HepG2 (cell line): ENCODE results near the gene GADD45B. TPM values are rescaled to one million over a fixed set of nuclear protein-coding genes. Genes with fewer than 3 reads are reported as not detected.
A peak's percentile ranks its signal among the peaks of the same experiment; 100 is the strongest.

Experiments
- ARID5B ChIP-seq: IDR thresholded peaks from 2 replicates; pipeline ENCODE4 v1.4.0; 2020; ENCODE audit warnings: mild to moderate bottlenecking, missing genetic modification reagents
- ATF6 ChIP-seq: sonication (generic); formaldehyde crosslinking; conservative IDR thresholded peaks from 2 replicates; pipeline ENCODE4 v1.4.0; 2020; ENCODE audit warnings: missing genetic modification reagents
- FOXM1 ChIP-seq: sonication (generic); formaldehyde crosslinking; IDR thresholded peaks from 2 replicates; pipeline ENCODE4 v1.5.0; 2020; ENCODE audit warnings: missing genetic modification reagents
- HNF4A ChIP-seq: sonication (generic); formaldehyde crosslinking; IDR thresholded peaks from 2 replicates; pipeline ENCODE4 v1.4.0; 2020; ENCODE audit warnings: missing genetic modification reagents
- KDM2A ChIP-seq: sonication (generic); formaldehyde crosslinking; IDR thresholded peaks from 2 replicates; pipeline ENCODE4 v1.4.0; 2020; ENCODE audit warnings: low read depth, missing genetic modification reagents, borderline replicate concordance
- MXD4 ChIP-seq: IDR thresholded peaks from 2 replicates; pipeline ENCODE4 v1.6.1; 2016; ENCODE audit warnings: mild to moderate bottlenecking, missing biosample characterization, missing genetic modification reagents
- POLR2AphosphoS2 ChIP-seq: IDR thresholded peaks from 2 replicates; pipeline ENCODE4 v1.6.1; 2011; ENCODE audit warnings: low read depth, low read length, improper control_type of control experiment
- POLR2G ChIP-seq: fragments of 200-400 bp; formaldehyde crosslinking; IDR thresholded peaks from 2 replicates; pipeline ENCODE4 v1.6.1; 2018; ENCODE audit warnings: mild to moderate bottlenecking, low read depth, low read length, moderate library complexity
- PRPF4 ChIP-seq: fragments of 200-400 bp; formaldehyde crosslinking; IDR thresholded peaks from 2 replicates; pipeline ENCODE4 v1.6.1; 2016; ENCODE audit warnings: low read length, low read depth; ENCODE audit not compliant: poor library complexity, severe bottlenecking
- STAT6 ChIP-seq: sonication (generic); formaldehyde crosslinking; IDR thresholded peaks from 2 replicates; pipeline ENCODE4 v1.4.0; 2020; ENCODE audit warnings: missing genetic modification reagents, mild to moderate bottlenecking, borderline replicate concordance
- TGIF2 ChIP-seq: IDR thresholded peaks from 2 replicates; pipeline ENCODE4 v1.6.1; 2016; ENCODE audit warnings: control low read depth, missing compliant biosample characterization
- ZBTB3 ChIP-seq: sonication (generic); formaldehyde crosslinking; IDR thresholded peaks from 2 replicates; pipeline ENCODE4 v1.4.0; 2020; ENCODE audit warnings: low read depth, mild to moderate bottlenecking, moderate library complexity, missing genetic modification reagents, borderline replicate concordance
- ZBTB34 ChIP-seq: sonication (generic); formaldehyde crosslinking; IDR thresholded peaks from 2 replicates; pipeline ENCODE4 v1.8.0; 2022; ENCODE audit warnings: mild to moderate bottlenecking, missing genetic modification reagents
- ZBTB38 ChIP-seq: sonication (generic); formaldehyde crosslinking; IDR thresholded peaks from 2 replicates; pipeline ENCODE4 v1.5.1; 2020; ENCODE audit warnings: mild to moderate bottlenecking, missing genetic modification reagents
- ZFP36L1 ChIP-seq: sonication (generic); formaldehyde crosslinking; IDR thresholded peaks from 2 replicates; pipeline ENCODE4 v1.8.0; 2022; ENCODE audit warnings: mild to moderate bottlenecking, missing genetic modification reagents, moderate library complexity
- ZIK1 ChIP-seq: sonication (generic); formaldehyde crosslinking; IDR thresholded peaks from 2 replicates; pipeline ENCODE4 v1.5.0; 2020; ENCODE audit warnings: mild to moderate bottlenecking, low read depth, missing genetic modification reagents, borderline replicate concordance
- ZNF569 ChIP-seq: sonication (generic); formaldehyde crosslinking; IDR thresholded peaks from 2 replicates; pipeline ENCODE4 v1.5.0; 2020; ENCODE audit warnings: mild to moderate bottlenecking, missing genetic modification reagents, moderate library complexity, borderline replicate concordance
- ZNF776 ChIP-seq: sonication (generic); formaldehyde crosslinking; IDR thresholded peaks from 2 replicates; pipeline ENCODE4 v1.4.0; 2020; ENCODE audit warnings: mild to moderate bottlenecking, missing genetic modification reagents
- ZNF781 ChIP-seq: sonication (generic); formaldehyde crosslinking; IDR thresholded peaks from 2 replicates; pipeline ENCODE4 v1.5.1; 2020; ENCODE audit warnings: borderline replicate concordance, mild to moderate bottlenecking, missing genetic modification reagents; ENCODE audit errors: not compliant biosample characterization
- polyA plus RNA-seq, 8 experiments: library from polyadenylated mRNA; depleted of rRNA in 3 of 8; stranded (reverse) in 7 of 8; unstranded in 1 of 8; fragments of >200 nt; fragmentation: Illumina TruSeq in 4 of 8; extraction: Trizol in 4 of 8; gene quantifications; 2 replicates each; pipeline versions ENCODE4 v1.2.1 to v1.2.3, GENCODE V29; 2011 to 2016; ENCODE audit warnings: low read depth in 4 of 8, missing spikeins in 1 of 8, mixed read lengths in 1 of 8; ENCODE audit not compliant: insufficient read depth in 1 of 8
- total RNA-seq, 5 experiments: library from RNA; depleted of rRNA; stranded (reverse); fragments of >200 nt; fragmentation: Illumina TruSeq; extraction: Trizol; gene quantifications; 2 replicates each; pipeline ENCODE4 v1.2.3, GENCODE V29; 2016; ENCODE audit warnings: low read depth in 1 of 5

GADD45B gene
- total and polyA plus RNA-seq, 2 of the 13 experiments (the other 11 are each of a cell fraction or from before 2014, with no cell fraction given), result 4.6 to 34.1 TPM

- no peak for TF ChIP-seq POLR2AphosphoS2
- TF ChIP-seq POLR2G, result no peak
- no peak for TF ChIP-seq ATF6 (CRISPR knock-in tag)
- no peak for TF ChIP-seq ZFP36L1 (CRISPR knock-in tag)
- no peak for TF ChIP-seq ZBTB34 (CRISPR knock-in tag)
- TF ChIP-seq STAT6 (CRISPR knock-in tag), result no peak
- no peak for TF ChIP-seq PRPF4
- TF ChIP-seq ZNF781 (CRISPR knock-in tag), result peak; percentile 1
- TF ChIP-seq ZNF569 (CRISPR knock-in tag), result no peak
- TF ChIP-seq ZBTB38 (CRISPR knock-in tag), result no peak
- 0 out of 2 replicates have a peak, but pooled peaks have one; percentile 18 for TF ChIP-seq MXD4 (CRISPR knock-in tag)
- peak; percentile 34; the same call in 1 of the 2 replicates for TF ChIP-seq FOXM1 (CRISPR knock-in tag)
- TF ChIP-seq ZBTB3 (CRISPR knock-in tag), result 0 out of 2 replicates have a peak, but pooled peaks have one; percentile 63
- no peak for TF ChIP-seq ZIK1 (CRISPR knock-in tag)
- TF ChIP-seq ZNF776 (CRISPR knock-in tag), result no peak
- no peak for TF ChIP-seq HNF4A (CRISPR knock-in tag)
- no peak for TF ChIP-seq KDM2A (CRISPR knock-in tag)
- no peak for TF ChIP-seq TGIF2
- no peak for TF ChIP-seq ARID5B (CRISPR knock-in tag)
Observed at GRCh38 chr19:2475018-2475701, 767 bp upstream of the GADD45B start (continued).
